Keratinocyte (primary cell): ENCODE data around the gene S100A12. TPM values are rescaled to one million over a fixed set of nuclear protein-coding genes. Genes with fewer than 3 reads are reported as not detected.

Experiments
- DNase-seq: peaks from one replicate; pipeline ENCODE4 v3.0.0-alpha.2; 2011; ENCODE audit warnings: low read depth, missing footprints, low spot score
- FAIRE-seq: peaks from 2 replicates; lab custom pipeline; 2011; peaks lifted over from hg19 to GRCh38; lab: Jason Lieb, UNC
- H2AFZ ChIP-seq: 2 replicates; pipeline ENCODE4 v1.6.0; 2012; ENCODE audit warnings: low read length, control low read depth, inconsistent platforms; ENCODE audit not compliant: control insufficient read depth
- H3K27ac ChIP-seq: 2 replicates; pipeline ENCODE4 v1.5.1; 2011; ENCODE audit warnings: low read length; ENCODE audit not compliant: control insufficient read depth, insufficient read depth
- H3K27me3 ChIP-seq: 3 replicates; pipeline ENCODE4 v1.6.0; 2011; ENCODE audit warnings: low read length; ENCODE audit not compliant: control insufficient read depth, insufficient read depth; ENCODE audit errors: extremely low read depth
- H3K36me3 ChIP-seq, 2 experiments: 2 replicates in 1 of 2; 3 replicates in 1 of 2; pipeline ENCODE4 v1.5.1; 2011; ENCODE audit warnings: low read length in 2 of 2, mild to moderate bottlenecking in 1 of 2; ENCODE audit not compliant: control insufficient read depth in 2 of 2, insufficient read depth in 2 of 2; ENCODE audit errors: extremely low read depth in 1 of 2
- H3K4me1 ChIP-seq: 3 replicates; pipeline ENCODE4 v1.5.1; 2011; ENCODE audit warnings: low read length; ENCODE audit not compliant: control insufficient read depth, insufficient read depth; ENCODE audit errors: extremely low read depth
- H3K4me2 ChIP-seq: 3 replicates; pipeline ENCODE4 v1.6.0; 2011; ENCODE audit warnings: low read depth, low read length; ENCODE audit not compliant: control insufficient read depth, insufficient read depth; ENCODE audit errors: extremely low read depth
- H3K4me3 ChIP-seq, 3 experiments: fragments of 200-600 bp in 1 of 3; sonication (generic) in 1 of 3; 2 replicates in 2 of 3; 3 replicates in 1 of 3; pipeline ENCODE4 v1.5.1; 2011 to 2016; ENCODE audit warnings: low read length in 3 of 3, mild to moderate bottlenecking in 3 of 3, control low read depth in 2 of 3, inconsistent platforms in 1 of 3, low read depth in 1 of 3, mixed read lengths in 1 of 3, mixed run types in 1 of 3, moderate library complexity in 1 of 3; ENCODE audit not compliant: control insufficient read depth in 2 of 3, insufficient read depth in 2 of 3; ENCODE audit errors: extremely low read depth in 1 of 3
- H3K79me2 ChIP-seq: 2 replicates; pipeline ENCODE4 v1.6.0; 2012; ENCODE audit warnings: low read length; ENCODE audit not compliant: control insufficient read depth, insufficient read depth
- H3K9ac ChIP-seq: 3 replicates; pipeline ENCODE4 v1.6.0; 2011; ENCODE audit warnings: low read length; ENCODE audit not compliant: control insufficient read depth, insufficient read depth; ENCODE audit errors: extremely low read depth
- H3K9me1 ChIP-seq: 3 replicates; pipeline ENCODE4 v1.6.0; 2011; ENCODE audit warnings: low read length; ENCODE audit not compliant: control insufficient read depth, insufficient read depth; ENCODE audit errors: extremely low read depth
- H3K9me3 ChIP-seq: 2 replicates; pipeline ENCODE4 v1.5.1; 2012; ENCODE audit warnings: low read depth, low read length; ENCODE audit not compliant: control insufficient read depth
- H4K20me1 ChIP-seq: 3 replicates; pipeline ENCODE4 v1.6.0; 2011; ENCODE audit warnings: low read length; ENCODE audit not compliant: control insufficient read depth, insufficient read depth; ENCODE audit errors: extremely low read depth
- CTCF ChIP-seq, 3 experiments: IDR thresholded peaks in 1 of 3; conservative IDR thresholded peaks in 1 of 3; optimal IDR thresholded peaks in 1 of 3; 2 replicates in 2 of 3; 3 replicates in 1 of 3; pipeline versions ENCODE3 to v1.5.1; 2011; ENCODE audit warnings: low read length in 3 of 3, mild to moderate bottlenecking in 3 of 3, moderate library complexity in 2 of 3, control low read depth in 1 of 3, inconsistent platforms in 1 of 3; ENCODE audit not compliant: insufficient read depth in 2 of 3; ENCODE audit errors: extremely low read depth in 1 of 3
- EZH2 ChIP-seq: IDR thresholded peaks from one replicate; pipeline ENCODE4 v1.6.1; 2012; ENCODE audit warnings: inconsistent platforms, mild to moderate bottlenecking, low read length, moderate library complexity
- dilution Hi-C: fragments of 300-500 bp; cut with MboI; formaldehyde crosslinking; loops from one replicate; pipeline ENCODE4 v1.7.0; 2020; ENCODE audit warnings: low sequenced_read_pairs; ENCODE audit not compliant: extremely low pct_ligation_motif_present
- polyA plus RNA-seq, 5 experiments: library from polyadenylated mRNA; depleted of rRNA in 3 of 5; stranded (reverse) in 3 of 5; stranded (forward) in 1 of 5; unstranded in 1 of 5; fragments of >200 nt; gene quantifications; 1 replicate in 1 of 5; 2 replicates in 3 of 5; 3 replicates in 1 of 5; pipeline versions ENCODE4 v1.2.1 to v1.2.3, GENCODE V29; 2011 to 2012; ENCODE audit warnings: missing spikeins in 2 of 5, low read depth in 1 of 5, low replicate concordance in 1 of 5

The S100A12 gene
- polyA plus RNA-seq, 1 donor (not counting 4 experiments of a cell fraction or from before 2014, with no cell fraction given): 1.5 TPM

DNA sequence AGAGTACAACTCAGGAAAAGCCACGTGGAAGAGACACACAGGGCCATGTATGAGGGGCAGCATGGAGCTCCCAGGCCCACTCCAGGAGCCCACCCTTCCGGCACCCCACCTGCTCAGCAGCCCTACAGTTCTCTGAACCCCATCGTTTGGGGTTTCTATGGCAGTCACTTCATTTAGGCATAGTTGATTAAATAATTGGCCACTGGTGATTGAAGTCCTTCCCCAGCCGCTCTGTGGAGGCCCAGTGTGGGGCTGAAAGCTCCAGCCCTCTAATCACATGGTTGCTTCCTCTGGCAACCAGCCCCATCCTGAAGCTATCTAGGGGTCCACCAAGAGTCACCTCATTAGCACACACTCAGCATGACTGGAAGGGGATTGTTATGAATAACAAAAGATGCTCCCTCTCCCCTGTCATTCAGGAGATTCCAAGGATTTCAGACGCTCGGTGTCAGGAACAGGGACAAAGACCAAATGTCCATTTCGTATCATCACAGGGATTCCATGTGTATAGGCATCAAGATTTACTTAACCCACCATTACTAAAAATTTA, 28.7 kb upstream of the S100A12 start:
- dilution Hi-C loops: loop anchor here (10.0 kb wide), 1 partner anchor 49 kb away; the partner anchor contains the start of gene S100A9
- no peak overlapping the region for H3K9ac ChIP-seq
- no peak for FAIRE-seq

DNA sequence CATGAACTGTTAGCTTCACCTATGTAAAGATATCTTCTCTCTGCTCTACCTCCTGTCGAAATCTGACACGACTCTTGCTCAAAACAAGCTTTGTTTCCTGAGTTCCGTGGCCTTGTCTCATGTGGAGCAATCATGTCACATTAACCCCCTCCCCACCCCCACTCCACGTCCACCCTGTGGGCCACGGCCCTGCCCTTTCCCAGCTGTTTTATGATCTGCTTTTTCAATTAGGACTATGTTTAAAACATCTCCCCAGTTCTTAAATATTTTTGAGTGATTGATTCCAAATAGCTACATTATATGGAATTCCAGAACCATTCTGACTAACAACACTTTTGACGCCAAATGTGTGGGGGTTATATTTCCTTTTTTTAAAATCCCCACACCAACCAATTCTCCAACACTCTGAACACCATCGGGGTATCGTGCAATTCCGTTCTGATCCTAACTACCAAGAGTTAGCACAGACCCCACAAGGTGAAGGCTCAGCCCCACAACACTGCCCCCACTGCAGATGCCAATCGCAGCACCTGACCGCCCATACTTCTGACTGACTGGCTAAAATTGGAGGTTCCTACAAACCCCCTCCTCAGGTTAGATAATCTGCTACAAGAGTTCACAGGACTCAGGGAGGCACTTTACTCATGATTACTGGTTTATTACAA, 28.1 kb upstream of the S100A12 start:
- TF ChIP-seq EZH2: no peak
- TF ChIP-seq CTCF (optimal IDR thresholded peaks at IDR 0.05 in 1 of 3, IDR thresholded peaks at IDR 0.05 in 1 of 3, conservative IDR thresholded peaks at IDR 0.05 in 1 of 3; ENCODE audit: extremely low read depth in 1 of 3, insufficient read depth in 2 of 3, low read length in 3 of 3): no peak
- Histone ChIP-seq H3K9ac (no peak overlapping the region), H3K9me3 (no peaks in the 10 kb centered on the region), H3K27me3 (peaks cover 27% of the 10 kb centered on the region), H3K36me3 (no peaks in the 10 kb centered on the region), H3K4me2 (no peak overlapping the region), H4K20me1 (no peaks in the 10 kb centered on the region), H3K27ac (no peak overlapping the region), H3K79me2 (no peaks in the 10 kb centered on the region), H2AFZ (no peak overlapping the region), H3K9me1 (no peaks in the 10 kb centered on the region), H3K4me3 (no peak overlapping the region), H3K4me1 (no peaks in the 10 kb centered on the region)
- dilution Hi-C loops: loop anchor here (10.0 kb wide), 1 partner anchor 49 kb away; the partner anchor contains the start of gene S100A9
- FAIRE-seq: no peak
- no peak for DNase-seq

More for the DNA sequence above, 28.7 kb upstream of the S100A12 start:
- no peak for DNase-seq
- Histone ChIP-seq H4K20me1 (no peaks in the 10 kb centered on the region), H3K36me3 (no peaks in the 10 kb centered on the region), H3K27ac (no peak overlapping the region), H3K27me3 (peaks cover 23% of the 10 kb centered on the region), H3K79me2 (no peaks in the 10 kb centered on the region), H3K4me1 (no peaks in the 10 kb centered on the region), H3K9me3 (no peaks in the 10 kb centered on the region), H3K4me3 (no peak overlapping the region), H3K9me1 (no peaks in the 10 kb centered on the region), H2AFZ (no peak overlapping the region), H3K4me2 (no peak overlapping the region)
- TF ChIP-seq EZH2: no peak
- no peak for TF ChIP-seq CTCF (optimal IDR thresholded peaks at IDR 0.05 in 1 of 3, IDR thresholded peaks at IDR 0.05 in 1 of 3, conservative IDR thresholded peaks at IDR 0.05 in 1 of 3; ENCODE audit: extremely low read depth in 1 of 3, insufficient read depth in 2 of 3, low read length in 3 of 3)
